Endothelial cell of umbilical vein (primary cell): ENCODE results near the gene NRCAM. TPM values are rescaled to one million over a fixed set of nuclear protein-coding genes. Genes with fewer than 3 reads are reported as not detected.

Experiments
- BruUV-seq: library from RNA; stranded (reverse); fragments of 400-500 nt; replicated peaks from 2 replicates; lab custom pipeline; 2021; lab: Mats Ljungman, UMichigan
- CTCF ChIA-PET: fragments of 300-600, 350-600 bp; sonication (Branson Sonifier 250); formaldehyde crosslinking; loops from one replicate; lab custom pipeline; 2021; ENCODE audit warnings: antibody characterized with exemption, inconsistent platforms; lab: Charles Lee
- POLR2A ChIA-PET: fragments of 300-600, 350-600 bp; sonication (Branson Sonifier 250); formaldehyde crosslinking; loops from one replicate; lab custom pipeline; 2021; ENCODE audit warnings: antibody characterized with exemption, inconsistent platforms; lab: Charles Lee
- DNase-seq: peaks from one replicate; pipeline ENCODE4 v3.0.0-alpha.2; 2011; ENCODE audit warnings: low read depth, low spot score
- FAIRE-seq: peaks from 2 replicates; lab custom pipeline; 2011; peaks lifted over from hg19 to GRCh38; lab: Jason Lieb, UNC
- H2AFZ ChIP-seq: 2 replicates; pipeline ENCODE4 v1.6.0; 2012; ENCODE audit warnings: low read depth, low read length, control low read depth, inconsistent platforms
- H3K27ac ChIP-seq: 2 replicates; pipeline ENCODE4 v1.5.1; 2011; ENCODE audit warnings: low read depth, mild to moderate bottlenecking, control low read depth, low read length, moderate library complexity; ENCODE audit not compliant: insufficient read depth
- H3K27me3 ChIP-seq, 2 experiments: 2 replicates each; pipeline versions ENCODE4 v1.6.0 to v1.6.1; 2011; ENCODE audit warnings: low read length in 2 of 2, mixed read lengths in 1 of 2; ENCODE audit not compliant: control insufficient read depth in 2 of 2, insufficient read depth in 2 of 2
- H3K36me3 ChIP-seq, 2 experiments: 2 replicates in 1 of 2; 3 replicates in 1 of 2; pipeline ENCODE4 v1.5.1; 2011; ENCODE audit warnings: low read length in 2 of 2, mild to moderate bottlenecking in 1 of 2, moderate library complexity in 1 of 2; ENCODE audit not compliant: control insufficient read depth in 2 of 2, insufficient read depth in 2 of 2; ENCODE audit errors: extremely low read depth in 1 of 2
- H3K4me1 ChIP-seq: 3 replicates; pipeline ENCODE4 v1.5.1; 2011; ENCODE audit warnings: mild to moderate bottlenecking, low read length; ENCODE audit not compliant: control insufficient read depth, insufficient read depth; ENCODE audit errors: extremely low read depth
- H3K4me2 ChIP-seq: 2 replicates; pipeline ENCODE4 v1.6.1; 2011; ENCODE audit warnings: low read length, control low read depth, mixed read lengths; ENCODE audit not compliant: insufficient read depth
- H3K4me3 ChIP-seq, 3 experiments: fragments of 200-600 bp in 1 of 3; sonication (generic), shearing (Covaris generic) in 1 of 3; replicated peaks in 1 of 3; 2 replicates each; pipeline ENCODE4 v1.5.1; 2011 to 2016; ENCODE audit warnings: control low read depth in 3 of 3, low read length in 3 of 3, mild to moderate bottlenecking in 2 of 3, inconsistent platforms in 1 of 3, low read depth in 1 of 3, moderate library complexity in 1 of 3; ENCODE audit not compliant: insufficient read depth in 1 of 3
- H3K79me2 ChIP-seq: 2 replicates; pipeline ENCODE4 v1.6.0; 2012; ENCODE audit warnings: low read length, inconsistent platforms; ENCODE audit not compliant: control insufficient read depth, insufficient read depth
- H3K9ac ChIP-seq: replicated peaks from 2 replicates; pipeline ENCODE3; 2011; ENCODE audit warnings: low read length, control low read depth; ENCODE audit not compliant: insufficient read depth; ENCODE audit errors: extremely low read depth
- H3K9me1 ChIP-seq: replicated peaks from 3 replicates; pipeline ENCODE4 v1.6.0; 2011; ENCODE audit warnings: mild to moderate bottlenecking, low read length; ENCODE audit not compliant: control insufficient read depth, insufficient read depth; ENCODE audit errors: extremely low read depth
- H3K9me3 ChIP-seq: replicated peaks from 2 replicates; pipeline ENCODE4 v1.5.1; 2012; ENCODE audit warnings: low read length, inconsistent platforms; ENCODE audit not compliant: control insufficient read depth, insufficient read depth
- H4K20me1 ChIP-seq: replicated peaks from 2 replicates; pipeline ENCODE3; 2011; ENCODE audit warnings: mild to moderate bottlenecking, low read length; ENCODE audit not compliant: control insufficient read depth, insufficient read depth; ENCODE audit errors: extremely low read depth
- CTCF ChIP-seq, 2 donors: IDR thresholded peaks; 1 replicate in 1 of 2; 2 replicates in 1 of 2; pipeline ENCODE4 v1.5.1; 2011; ENCODE audit warnings: low read length in 2 of 2, mild to moderate bottlenecking in 2 of 2, moderate library complexity in 2 of 2, control low read depth in 1 of 2, inconsistent platforms in 1 of 2, low read depth in 1 of 2; ENCODE audit not compliant: insufficient read depth in 1 of 2; ENCODE audit errors: extremely low read depth in 1 of 2
- EZH2 ChIP-seq: IDR thresholded peaks from 2 replicates; pipeline ENCODE4 v1.6.1; 2012; ENCODE audit warnings: borderline replicate concordance, low read depth, mild to moderate bottlenecking, moderate library complexity, low read length, inconsistent platforms; ENCODE audit not compliant: severe bottlenecking
- FOS ChIP-seq: IDR thresholded peaks from 2 replicates; pipeline ENCODE4 v1.6.1; 2011; ENCODE audit warnings: mild to moderate bottlenecking, low read length, moderate library complexity, borderline replicate concordance; ENCODE audit not compliant: insufficient read depth
- GATA2 ChIP-seq: IDR thresholded peaks from 2 replicates; pipeline ENCODE4 v1.7.0; 2011; ENCODE audit warnings: low read depth, mild to moderate bottlenecking, moderate library complexity, mixed read lengths, low read length; ENCODE audit not compliant: insufficient read length, insufficient read depth
- JUN ChIP-seq: IDR thresholded peaks from 2 replicates; pipeline ENCODE4 v1.6.1; 2011; ENCODE audit warnings: borderline replicate concordance, low read depth; ENCODE audit not compliant: insufficient read length, insufficient read depth
- MYC ChIP-seq: IDR thresholded peaks from one replicate; pipeline ENCODE4 v1.6.1; 2011; ENCODE audit warnings: mild to moderate bottlenecking, low read depth, low read length
- POLR2A ChIP-seq: IDR thresholded peaks from 2 replicates; pipeline ENCODE4 v1.6.1; 2012; ENCODE audit warnings: low read depth, mild to moderate bottlenecking, control low read depth, low read length
- POLR2AphosphoS5 ChIP-seq: IDR thresholded peaks from 2 replicates; pipeline ENCODE4 v1.6.1; 2012; ENCODE audit warnings: low read depth, mild to moderate bottlenecking, control low read depth, low read length, moderate library complexity; ENCODE audit not compliant: insufficient read depth
- dilution Hi-C: fragments of 300-500 bp; cut with MboI; formaldehyde crosslinking; loops from one replicate; pipeline ENCODE4 v1.15.0; 2019; ENCODE audit warnings: low sequenced_read_pairs; ENCODE audit not compliant: extremely low pct_ligation_motif_present
- intact Hi-C: fragments of 100-400 bp; cut with micrococcal nuclease; formaldehyde crosslinking; loops from one replicate; pipeline ENCODE4 v1.10.0; 2022
- polyA plus RNA-seq, 4 experiments: library from polyadenylated mRNA; depleted of rRNA in 3 of 4; stranded (reverse) in 3 of 4; unstranded in 1 of 4; fragments of >200 nt; gene quantifications; 2 replicates each; pipeline versions ENCODE4 v1.2.1 to v1.2.3, GENCODE V29; 2011 to 2012; ENCODE audit warnings: missing spikeins in 1 of 4
- total RNA-seq: library from RNA; stranded (reverse); gene quantifications from 2 replicates; pipeline ENCODE4 v1.2.3, GENCODE V29; 2021
- TF ChIP-seq, protein P1 (sequence below): IDR thresholded peaks from 2 replicates; pipeline ENCODE4 v1.6.1; 2011; ENCODE audit not compliant: insufficient read depth, insufficient read length

NRCAM gene
- total and polyA plus RNA-seq, 2 donors (not counting 3 experiments of a cell fraction or from before 2014, with no cell fraction given) = 26.0 to 47.6 TPM

DNA sequence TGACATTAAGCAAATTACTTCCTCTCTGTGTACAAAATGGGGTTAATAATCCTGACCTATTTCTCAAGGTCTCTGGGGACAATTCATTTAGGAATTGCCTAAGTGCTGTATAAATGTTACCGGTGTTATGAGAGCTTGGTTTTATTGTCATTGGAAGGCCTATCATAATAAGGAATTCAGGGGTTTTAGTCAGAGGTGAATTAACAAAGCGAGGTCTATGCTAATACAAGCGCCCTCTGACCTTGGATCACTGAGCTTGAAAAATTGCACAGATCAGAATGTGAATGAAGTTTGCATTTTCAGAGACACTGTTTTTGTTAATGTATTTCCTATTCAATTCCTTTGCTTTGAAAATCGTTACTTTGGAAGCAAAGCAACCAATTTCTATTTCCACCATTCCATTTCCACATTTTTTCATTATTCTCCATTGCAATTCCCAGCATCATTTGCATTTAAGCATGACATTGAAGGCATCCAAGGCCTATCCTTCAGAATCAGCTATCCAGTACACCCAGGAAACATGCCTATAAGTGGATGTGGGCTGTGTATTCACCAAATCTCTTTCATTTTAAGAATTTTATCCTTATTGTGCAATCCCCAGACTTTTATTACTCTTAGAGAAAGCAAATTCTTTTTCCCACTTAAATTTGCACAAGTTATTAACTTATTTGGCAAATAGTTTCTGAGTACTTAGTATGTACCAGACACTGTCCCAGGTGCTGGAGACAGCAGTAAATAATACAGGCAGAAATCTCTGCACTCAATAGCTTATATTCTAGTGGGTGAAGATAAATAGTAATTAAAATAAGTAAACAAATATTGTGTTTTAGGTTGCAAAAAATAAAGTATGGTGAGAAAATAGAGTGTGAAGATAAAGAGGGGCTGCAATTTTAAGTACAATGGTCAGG, 133.1 kb downstream of the NRCAM start:
- Histone ChIP-seq H3K36me3 (no peaks in the 10 kb centered on the region), H3K4me3 (no peak overlapping the region), H3K79me2 (peaks cover 14% of the 10 kb centered on the region), H3K9me1 (no peaks in the 10 kb centered on the region), H3K9me3 (no peaks in the 10 kb centered on the region), H3K27me3 (no peaks in the 10 kb centered on the region), H3K9ac (no peak overlapping the region), H3K27ac (no peak overlapping the region), H3K4me2 (no peak overlapping the region), H4K20me1 (no peaks in the 10 kb centered on the region), H3K4me1 (no peaks in the 10 kb centered on the region), H2AFZ (no peak overlapping the region)
- DNase-seq (no peak), FAIRE-seq (no peak)
- dilution Hi-C loops (no loop called here), intact Hi-C loops (no loop called here)
- ChIA-PET POLR2A (no interaction called here), CTCF (interaction anchor here (1.0 to 1.6 kb wide), 4 partner anchors 10 to 125 kb away, joined by 3 to 6 read pairs (median 4); no protein-coding TSS in a partner anchor)
- TF ChIP-seq EZH2 = no peak
- TF ChIP-seq JUN = no peak
- no TSS peak for BruUV-seq

GRCh38 chr7:108322046-108322445, 134.2 kb downstream of the NRCAM start:
- H3K4me3 ChIP-seq = no peak overlapping the region
- H3K9me1 ChIP-seq = no peaks in the 10 kb centered on the region
- intact Hi-C loops (no loop called here), dilution Hi-C loops (no loop called here)
- H3K79me2 ChIP-seq = peaks cover 13% of the 10 kb centered on the region
- POLR2A ChIA-PET = no interaction called here
- no peak for FAIRE-seq
- no peaks in the 10 kb centered on the region for H3K27me3 ChIP-seq
- no peaks in the 10 kb centered on the region for H4K20me1 ChIP-seq
- no peak overlapping the region for H3K27ac ChIP-seq
- H3K36me3 ChIP-seq = no peaks in the 10 kb centered on the region
- BruUV-seq = no TSS peak
- CTCF ChIA-PET = interaction anchor here (1.0 to 1.6 kb wide), 4 partner anchors 9 to 124 kb away, joined by 3 to 6 read pairs (median 4); no protein-coding TSS in a partner anchor
- H3K9me3 ChIP-seq = no peaks in the 10 kb centered on the region
- H3K4me2 ChIP-seq = no peak overlapping the region
- TF ChIP-seq CTCF (IDR thresholded peaks at IDR 0.05; ENCODE audit: extremely low read depth in 1 of 2, insufficient read depth in 1 of 2, low read depth in 1 of 2, low read length in 2 of 2) = no peak
- no peak for TF ChIP-seq POLR2AphosphoS5
- TF ChIP-seq GATA2 = no peak
- TF ChIP-seq JUN = no peak
- TF ChIP-seq, protein P1, sequence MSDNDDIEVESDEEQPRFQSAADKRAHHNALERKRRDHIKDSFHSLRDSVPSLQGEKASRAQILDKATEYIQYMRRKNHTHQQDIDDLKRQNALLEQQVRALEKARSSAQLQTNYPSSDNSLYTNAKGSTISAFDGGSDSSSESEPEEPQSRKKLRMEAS = no peak
- TF ChIP-seq POLR2A = no peak
- no peak for TF ChIP-seq MYC
- no peak for TF ChIP-seq FOS
- TF ChIP-seq EZH2 = no peak
- no peak overlapping the region for H2AFZ ChIP-seq
- no peak overlapping the region for H3K9ac ChIP-seq
- no peaks in the 10 kb centered on the region for H3K4me1 ChIP-seq
- DNase-seq = no peak
